H9 (cell line): Measurements from ENCODE around the gene MAD1L1. TPM values are rescaled to one million over a fixed set of nuclear protein-coding genes. Genes with fewer than 3 reads are reported as not detected.

Source experiments
- DNase-seq: peaks from one replicate; pipeline ENCODE4 v3.0.0-alpha.2; 2017
- H2AFZ ChIP-seq: one replicate; pipeline ENCODE4 v1.6.1; 2013; ENCODE audit warnings: mild to moderate bottlenecking, low read length, control low read depth, moderate library complexity
- H2AK5ac ChIP-seq: 2 replicates; pipeline ENCODE4 v1.6.1; 2013; ENCODE audit warnings: low read length, control low read depth, mixed read lengths; ENCODE audit not compliant: insufficient read length
- H2BK120ac ChIP-seq: one replicate; pipeline ENCODE4 v1.6.1; 2013; ENCODE audit warnings: low read depth, mild to moderate bottlenecking, low read length, control low read depth, inconsistent platforms; ENCODE audit not compliant: poor library complexity, severe bottlenecking
- H2BK12ac ChIP-seq: 2 replicates; pipeline ENCODE4 v1.6.1; 2013; ENCODE audit warnings: low read length, control low read depth, mixed read lengths, low read depth; ENCODE audit not compliant: insufficient read length
- H2BK15ac ChIP-seq: 2 replicates; pipeline ENCODE4 v1.6.1; 2013; ENCODE audit warnings: low read depth, low read length, control low read depth
- H2BK20ac ChIP-seq: one replicate; pipeline ENCODE4 v1.6.1; 2013; ENCODE audit warnings: low read depth, mild to moderate bottlenecking, low read length, control low read depth, inconsistent platforms; ENCODE audit not compliant: poor library complexity, severe bottlenecking
- H2BK5ac ChIP-seq: 2 replicates; pipeline ENCODE4 v1.6.1; 2013; ENCODE audit warnings: low read length, control low read depth, mixed read lengths; ENCODE audit not compliant: insufficient read length
- H3K14ac ChIP-seq: 2 replicates; pipeline ENCODE4 v1.6.1; 2013; ENCODE audit warnings: low read length, control low read depth; ENCODE audit not compliant: insufficient read depth
- H3K18ac ChIP-seq: 2 replicates; pipeline ENCODE4 v1.6.1; 2013; ENCODE audit warnings: low read depth, mild to moderate bottlenecking, mixed read lengths, low read length, control low read depth; ENCODE audit not compliant: insufficient read length
- H3K23ac ChIP-seq: 2 replicates; pipeline ENCODE4 v1.6.1; 2013; ENCODE audit warnings: low read length, control low read depth, mixed read lengths, low read depth; ENCODE audit not compliant: insufficient read length
- H3K23me2 ChIP-seq: 2 replicates; pipeline ENCODE4 v1.6.1; 2013; ENCODE audit warnings: low read depth, mild to moderate bottlenecking, mixed read lengths, low read length, control low read depth; ENCODE audit not compliant: insufficient read length, poor library complexity, severe bottlenecking
- H3K27ac ChIP-seq: 2 replicates; pipeline ENCODE4 v1.5.1; 2013; ENCODE audit warnings: low read length, control low read depth, mixed read lengths, low read depth; ENCODE audit not compliant: insufficient read length
- H3K27me3 ChIP-seq: 2 replicates; pipeline ENCODE4 v1.6.1; 2013; ENCODE audit warnings: low read length, control low read depth, inconsistent platforms; ENCODE audit not compliant: insufficient read depth
- H3K4ac ChIP-seq: 2 replicates; pipeline ENCODE4 v1.6.1; 2013; ENCODE audit warnings: low read depth, mild to moderate bottlenecking, control low read depth, inconsistent platforms, low read length, moderate library complexity
- H3K4me1 ChIP-seq: 2 replicates; pipeline ENCODE4 v1.6.1; 2013; ENCODE audit warnings: low read length, control low read depth, inconsistent platforms; ENCODE audit not compliant: insufficient read depth
- H3K4me2 ChIP-seq: 2 replicates; pipeline ENCODE4 v1.6.1; 2013; ENCODE audit warnings: low read length, control low read depth, mixed read lengths; ENCODE audit not compliant: insufficient read length, insufficient read depth
- H3K56ac ChIP-seq: 2 replicates; pipeline ENCODE4 v1.6.1; 2013; ENCODE audit warnings: low read depth, mild to moderate bottlenecking, mixed read lengths, low read length, control low read depth; ENCODE audit not compliant: insufficient read length
- H3K79me1 ChIP-seq: 2 replicates; pipeline ENCODE4 v1.6.1; 2013; ENCODE audit warnings: low read depth, mild to moderate bottlenecking, moderate library complexity, low read length, control low read depth, inconsistent platforms; ENCODE audit not compliant: insufficient read depth, poor library complexity, severe bottlenecking
- H3K79me2 ChIP-seq: 2 replicates; pipeline ENCODE4 v1.6.1; 2013; ENCODE audit warnings: low read length, control low read depth, inconsistent platforms; ENCODE audit not compliant: insufficient read depth
- H3K9ac ChIP-seq: 2 replicates; pipeline ENCODE4 v1.6.1; 2013; ENCODE audit warnings: low read length, control low read depth, mixed read lengths; ENCODE audit not compliant: insufficient read length; ENCODE audit errors: extremely low read depth
- H3K9me3 ChIP-seq: one replicate; pipeline ENCODE4 v1.6.1; 2013; ENCODE audit warnings: low read depth, low read length, inconsistent platforms; ENCODE audit not compliant: control insufficient read depth
- H3T11ph ChIP-seq: one replicate; pipeline ENCODE4 v1.6.1; 2013; ENCODE audit warnings: mild to moderate bottlenecking, low read length, control low read depth, inconsistent platforms
- H4K20me1 ChIP-seq: one replicate; pipeline ENCODE4 v1.6.1; 2013; ENCODE audit not compliant: control insufficient read depth, insufficient read length, insufficient read depth
- H4K5ac ChIP-seq: 2 replicates; pipeline ENCODE4 v1.6.1; 2013; ENCODE audit warnings: low read depth, mild to moderate bottlenecking, mixed read lengths, low read length, control low read depth; ENCODE audit not compliant: insufficient read length
- H4K8ac ChIP-seq: replicated peaks from 2 replicates; pipeline ENCODE4 v1.6.1; 2013; ENCODE audit warnings: low read length, control low read depth, mixed read lengths, low read depth; ENCODE audit not compliant: insufficient read length
- H4K91ac ChIP-seq: 2 replicates; pipeline ENCODE4 v1.6.1; 2013; ENCODE audit warnings: low read depth, mild to moderate bottlenecking, moderate library complexity, mixed read lengths, low read length, control low read depth; ENCODE audit not compliant: insufficient read length
- H3K27ac Mint-ChIP-seq, 3 experiments: 2 replicates in 2 of 3; 3 replicates in 1 of 3; pipeline ENCODE4 v1.8.0; 2020 to 2021; ENCODE audit warnings: mixed read lengths in 3 of 3, mild to moderate bottlenecking in 1 of 3, moderate library complexity in 1 of 3
- H3K27me3 Mint-ChIP-seq: 2 replicates; pipeline ENCODE4 v1.8.0; 2021; ENCODE audit warnings: low read depth, mild to moderate bottlenecking, moderate library complexity, mixed read lengths
- H3K36me3 Mint-ChIP-seq, 3 experiments: 2 replicates in 2 of 3; 3 replicates in 1 of 3; pipeline ENCODE4 v1.8.0; 2020 to 2021; ENCODE audit warnings: low read depth in 3 of 3, mixed read lengths in 3 of 3; ENCODE audit not compliant: insufficient read depth in 1 of 3
- H3K4me1 Mint-ChIP-seq, 2 experiments: 2 replicates each; pipeline ENCODE4 v1.8.0; 2020; ENCODE audit warnings: mixed read lengths in 2 of 2
- H3K4me3 Mint-ChIP-seq, 2 experiments: 2 replicates in 1 of 2; 3 replicates in 1 of 2; pipeline ENCODE4 v1.8.0; 2020 to 2021; ENCODE audit warnings: mild to moderate bottlenecking in 2 of 2, mixed read lengths in 2 of 2, moderate library complexity in 1 of 2
- H3K9me3 Mint-ChIP-seq, 2 experiments: 2 replicates in 1 of 2; 3 replicates in 1 of 2; pipeline ENCODE4 v1.8.0; 2020; ENCODE audit warnings: mild to moderate bottlenecking in 2 of 2, mixed read lengths in 2 of 2, moderate library complexity in 1 of 2
- WGBS: extraction: QIAGEN DNeasy Blood & Tissue Kit; methylation state at CpG from one replicate; pipeline ENCODE4 v1.1.7; 2013; ENCODE audit warnings: missing lambda C conversion rate, low lambda C conversion rate, mixed read lengths; ENCODE audit not compliant: insufficient read length; ENCODE audit errors: extremely low coverage; 5-methylcytosine and 5-hydroxymethylcytosine counted together
- total RNA-seq: library from RNA; stranded (reverse); gene quantifications from 2 replicates; pipeline ENCODE4 v1.2.1, GENCODE V29; 2021
- TF ChIP-seq, protein P1 (sequence below): fragments of 200-600 bp; sonication (generic); conservative IDR thresholded peaks from 3 replicates; pipeline ENCODE4 v1.8.0; 2021; ENCODE audit warnings: antibody characterized with exemption, mild to moderate bottlenecking

The MAD1L1 gene
- total RNA-seq, 1 experiment from 2014 or later, result 39.0 TPM

DNA sequence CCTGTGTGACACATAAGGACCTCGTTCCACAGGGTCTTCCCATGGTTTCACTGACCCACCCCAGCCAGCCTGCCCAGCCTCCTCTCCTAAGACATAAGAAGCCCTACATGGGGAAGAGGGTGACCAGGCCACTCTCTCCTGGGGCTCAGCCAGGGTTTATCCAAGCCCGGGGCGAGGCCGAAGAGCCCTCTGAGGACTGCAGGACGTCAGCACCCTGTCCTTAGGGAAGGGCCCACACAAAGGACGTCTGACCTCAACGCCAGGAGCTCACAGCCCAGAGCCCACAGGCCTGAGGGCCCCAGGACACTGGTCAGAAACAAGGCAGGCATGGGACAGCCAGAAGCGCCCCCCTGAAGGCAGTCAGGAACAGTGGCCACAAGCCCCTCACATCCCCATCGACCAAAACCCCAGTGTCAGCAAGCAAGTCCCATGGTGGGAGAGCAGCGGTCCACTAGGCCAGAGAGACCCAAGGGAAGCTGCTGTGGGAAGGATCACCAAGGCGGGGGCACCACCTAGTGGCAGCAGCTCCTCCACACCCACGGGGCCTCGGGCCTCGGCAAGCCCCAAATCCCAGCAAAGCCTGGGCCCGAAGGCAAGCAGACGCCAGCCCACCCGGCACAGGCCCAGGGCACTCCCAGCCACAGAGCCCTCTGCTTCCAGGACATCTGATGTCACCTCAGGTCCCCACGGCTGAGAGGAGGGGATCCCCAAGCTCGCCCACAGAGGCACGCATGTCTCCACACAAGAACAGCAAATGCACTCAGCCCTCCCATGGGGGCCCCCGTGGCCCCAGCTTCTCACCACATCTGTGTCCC is 23.4 kb downstream of the MAD1L1 start:
- H3K9ac ChIP-seq, result no peak overlapping the region
- H3K4me1 ChIP-seq, result no peaks in the 10 kb centered on the region
- H4K20me1 ChIP-seq, result no peaks in the 10 kb centered on the region
- H2BK15ac ChIP-seq, result no peak overlapping the region
- H3K4me2 ChIP-seq, result no peak overlapping the region
- H3K23me2 ChIP-seq, result no peaks in the 10 kb centered on the region
- no peak overlapping the region for H2BK5ac ChIP-seq
- H3K23ac ChIP-seq, result no peak overlapping the region
- H3K79me2 ChIP-seq, result no peaks in the 10 kb centered on the region
- no peaks in the 10 kb centered on the region for H3K4me1 Mint-ChIP-seq
- H3K27me3 Mint-ChIP-seq, result no peaks in the 10 kb centered on the region
- H3K4ac ChIP-seq, result no peak overlapping the region
- no peaks in the 10 kb centered on the region for H3K9me3 ChIP-seq
- no peak overlapping the region for H3K27ac ChIP-seq
- H3K56ac ChIP-seq, result no peak overlapping the region
- H3K4me3 Mint-ChIP-seq, result no peak overlapping the region
- no peak overlapping the region for H2BK120ac ChIP-seq
- H3K36me3 Mint-ChIP-seq, result peaks cover 41 to 75% (median 72%) of the 10 kb centered on the region in 3 experiments
- H2AFZ ChIP-seq, result no peak overlapping the region
- TF ChIP-seq, protein P1, sequence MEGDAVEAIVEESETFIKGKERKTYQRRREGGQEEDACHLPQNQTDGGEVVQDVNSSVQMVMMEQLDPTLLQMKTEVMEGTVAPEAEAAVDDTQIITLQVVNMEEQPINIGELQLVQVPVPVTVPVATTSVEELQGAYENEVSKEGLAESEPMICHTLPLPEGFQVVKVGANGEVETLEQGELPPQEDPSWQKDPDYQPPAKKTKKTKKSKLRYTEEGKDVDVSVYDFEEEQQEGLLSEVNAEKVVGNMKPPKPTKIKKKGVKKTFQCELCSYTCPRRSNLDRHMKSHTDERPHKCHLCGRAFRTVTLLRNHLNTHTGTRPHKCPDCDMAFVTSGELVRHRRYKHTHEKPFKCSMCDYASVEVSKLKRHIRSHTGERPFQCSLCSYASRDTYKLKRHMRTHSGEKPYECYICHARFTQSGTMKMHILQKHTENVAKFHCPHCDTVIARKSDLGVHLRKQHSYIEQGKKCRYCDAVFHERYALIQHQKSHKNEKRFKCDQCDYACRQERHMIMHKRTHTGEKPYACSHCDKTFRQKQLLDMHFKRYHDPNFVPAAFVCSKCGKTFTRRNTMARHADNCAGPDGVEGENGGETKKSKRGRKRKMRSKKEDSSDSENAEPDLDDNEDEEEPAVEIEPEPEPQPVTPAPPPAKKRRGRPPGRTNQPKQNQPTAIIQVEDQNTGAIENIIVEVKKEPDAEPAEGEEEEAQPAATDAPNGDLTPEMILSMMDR, result peak; percentile 88
- no peak overlapping the region for H4K5ac ChIP-seq
- no peak overlapping the region for H2BK20ac ChIP-seq
- H3K27me3 ChIP-seq, result no peaks in the 10 kb centered on the region
- H2AK5ac ChIP-seq, result no peak overlapping the region
- H4K91ac ChIP-seq, result no peak overlapping the region
- DNase-seq, result peak; percentile 83
- H3K18ac ChIP-seq, result no peak overlapping the region
- no CpG with 5 or more reads among the region's 21 CpGs for WGBS
- peaks cover 1 to 2% of the 10 kb centered on the region in 2 experiments; a peak in 2 of 5 replicates for H3K9me3 Mint-ChIP-seq
- no peak overlapping the region for H4K8ac ChIP-seq
- H3K79me1 ChIP-seq, result no peaks in the 10 kb centered on the region
- H3K27ac Mint-ChIP-seq, result peak overlapping the region; percentile 81 to 91 (median 84); a peak in 5 of 7 replicates
- no peak overlapping the region for H3T11ph ChIP-seq
- H2BK12ac ChIP-seq, result no peak overlapping the region
- H3K14ac ChIP-seq, result no peak overlapping the region
